ENCODE results near the gene CYP24A1.

- no peak for TF ChIP-seq CEBPB (IDR thresholded peaks at IDR 0.05; ENCODE audit: low read depth, low read length)
- TF ChIP-seq POLR2AphosphoS5 (IDR thresholded peaks at IDR 0.05; ENCODE audit: low read depth, low read length): no peak
- no peak for TF ChIP-seq EP300 (IDR thresholded peaks at IDR 0.05; ENCODE audit: borderline replicate concordance in 1 of 2, low read depth in 2 of 2, low read length in 2 of 2)
- no peak for TF ChIP-seq RAD21 (IDR thresholded peaks at IDR 0.05 in 1 of 2, conservative IDR thresholded peaks at IDR 0.05 in 1 of 2; ENCODE audit: low read depth in 2 of 2, low read length in 2 of 2)
These were observed 44.7 kb upstream of the CYP24A1 start for GRCh38 chr20:54218470-54218869.
